SK-N-SH (cell line): ENCODE data around the gene CD28. TPM values are rescaled to one million over a fixed set of nuclear protein-coding genes. Genes with fewer than 3 reads are reported as not detected.

Experiments
- CTCF ChIA-PET: fragments of 300-600, 350-600 bp; formaldehyde crosslinking; extraction: SDS; loops from one replicate; lab custom pipeline; 2021; lab: Yijun Ruan, JAX
- POLR2A ChIA-PET: fragments of 350-600 bp; sonication (Branson Sonifier 250); formaldehyde crosslinking; extraction: SDS; loops from one replicate; lab custom pipeline; 2020; ENCODE audit warnings: antibody characterized with exemption, inconsistent platforms; lab: Yijun Ruan, JAX
- DNase-seq: peaks from one replicate; pipeline ENCODE4 v3.0.0; 2012
- H2AFZ ChIP-seq: fragments of 200-600 bp; sonication (generic); 2 replicates; pipeline ENCODE4 v1.8.1; 2016; ENCODE audit warnings: antibody characterized with exemption, mild to moderate bottlenecking, low read depth
- H3F3A ChIP-seq: fragments of 200-600 bp; sonication (generic); replicated peaks from 2 replicates; pipeline ENCODE3; 2016; ENCODE audit warnings: antibody characterized with exemption, mild to moderate bottlenecking; ENCODE audit not compliant: insufficient read depth
- H3K27ac ChIP-seq, 2 experiments: fragments of 200-500 bp in 1 of 2; fragments of 200-600 bp in 1 of 2; sonication (Bioruptor generic) in 1 of 2; sonication (generic), shearing (Covaris generic) in 1 of 2; 2 replicates each; pipeline versions ENCODE4 v1.5.1 to v1.6.1; 2014 to 2016; ENCODE audit warnings: low read depth in 2 of 2, inconsistent platforms in 1 of 2, low read length in 1 of 2, mild to moderate bottlenecking in 1 of 2, mixed read lengths in 1 of 2
- H3K27me3 ChIP-seq: fragments of 200-600 bp; sonication (generic), shearing (Covaris generic); 2 replicates; pipeline ENCODE4 v1.6.1; 2016; ENCODE audit warnings: mixed run types; ENCODE audit not compliant: insufficient read depth
- H3K36me3 ChIP-seq, 2 experiments: fragments of 200-500 bp in 1 of 2; fragments of 200-600 bp in 1 of 2; sonication (Bioruptor generic) in 1 of 2; sonication (generic) in 1 of 2; replicated peaks in 1 of 2; 2 replicates each; pipeline versions ENCODE3 to v1.5.1; 2014 to 2016; ENCODE audit warnings: low read length in 1 of 2, mild to moderate bottlenecking in 1 of 2; ENCODE audit not compliant: insufficient read depth in 2 of 2, control insufficient read depth in 1 of 2
- H3K4me1 ChIP-seq, 2 experiments: fragments of 200-500 bp in 1 of 2; fragments of 200-600 bp in 1 of 2; sonication (Bioruptor generic) in 1 of 2; sonication (generic), shearing (Covaris generic) in 1 of 2; 2 replicates each; pipeline versions ENCODE4 v1.5.1 to v1.6.1; 2014 to 2016; ENCODE audit warnings: low read depth in 1 of 2, low read length in 1 of 2, mixed run types in 1 of 2; ENCODE audit not compliant: insufficient read depth in 2 of 2, control insufficient read depth in 1 of 2
- H3K4me2 ChIP-seq: fragments of 200-600 bp; sonication (generic), shearing (Covaris generic); 2 replicates; pipeline ENCODE4 v1.6.1; 2017; ENCODE audit warnings: mixed run types
- H3K4me3 ChIP-seq, 2 experiments: fragments of 200-500 bp in 1 of 2; fragments of 200-600 bp in 1 of 2; sonication (Bioruptor generic) in 1 of 2; sonication (generic), shearing (Covaris generic) in 1 of 2; 2 replicates each; pipeline versions ENCODE4 v1.5.1 to v1.8.1; 2014 to 2016; ENCODE audit warnings: low read depth in 2 of 2, inconsistent platforms in 1 of 2, low read length in 1 of 2, mild to moderate bottlenecking in 1 of 2, mixed read lengths in 1 of 2, moderate library complexity in 1 of 2
- H3K79me2 ChIP-seq: fragments of 200-600 bp; sonication (generic); 2 replicates; pipeline ENCODE4 v1.8.1; 2017; ENCODE audit warnings: mild to moderate bottlenecking; ENCODE audit not compliant: insufficient read depth
- H3K9ac ChIP-seq: fragments of 200-600 bp; sonication (generic); 2 replicates; pipeline ENCODE4 v1.6.1; 2017; ENCODE audit warnings: mixed run types
- H3K9me2 ChIP-seq: fragments of 200-600 bp; sonication (generic); 2 replicates; pipeline ENCODE4 v1.6.1; 2017; ENCODE audit warnings: mixed run types
- H3K9me3 ChIP-seq: fragments of 200-600 bp; sonication (generic); 2 replicates; pipeline ENCODE4 v1.6.1; 2017; ENCODE audit warnings: mixed run types, mild to moderate bottlenecking, moderate library complexity
- H4K20me1 ChIP-seq: fragments of 200-600 bp; sonication (generic); 2 replicates; pipeline ENCODE4 v1.6.1; 2017; ENCODE audit warnings: mild to moderate bottlenecking, mixed run types; ENCODE audit not compliant: insufficient read depth
- ELF1 ChIP-seq: IDR thresholded peaks from 2 replicates; pipeline ENCODE4 v1.4.0; 2012
- EP300 ChIP-seq, 2 experiments: IDR thresholded peaks; 2 replicates each; pipeline versions ENCODE4 v1.4.0 to v1.6.1; 2012; ENCODE audit warnings: borderline replicate concordance in 1 of 2, low read depth in 1 of 2, low read length in 1 of 2
- FOSL2 ChIP-seq: IDR thresholded peaks from 2 replicates; pipeline ENCODE4 v1.4.0; 2012; ENCODE audit warnings: low read depth, mild to moderate bottlenecking, moderate library complexity, borderline replicate concordance
- FOXJ3 ChIP-seq: sonication (generic); formaldehyde crosslinking; IDR thresholded peaks from 2 replicates; pipeline ENCODE4 v1.5.1; 2020; ENCODE audit warnings: mild to moderate bottlenecking, missing genetic modification reagents
- FOXM1 ChIP-seq: IDR thresholded peaks from 2 replicates; pipeline ENCODE4 v1.4.0; 2012; ENCODE audit warnings: low read depth, mild to moderate bottlenecking
- IRF3 ChIP-seq: fragments of 150-350 bp; IDR thresholded peaks from 2 replicates; pipeline ENCODE4 v1.6.1; 2016; ENCODE audit warnings: mild to moderate bottlenecking, low read depth, low read length
- MAX ChIP-seq: IDR thresholded peaks from 2 replicates; pipeline ENCODE4 v1.4.0; 2012; ENCODE audit warnings: low read depth
- MEF2A ChIP-seq: IDR thresholded peaks from 2 replicates; pipeline ENCODE4 v1.4.0; 2012; ENCODE audit warnings: low read depth, borderline replicate concordance
- RCOR1 ChIP-seq: fragments of 150-350 bp; IDR thresholded peaks from 2 replicates; pipeline ENCODE4 v1.6.1; 2017; ENCODE audit warnings: antibody characterized with exemption, low read length
- SIN3A ChIP-seq: IDR thresholded peaks from 2 replicates; pipeline ENCODE4 v1.6.1; 2012; ENCODE audit warnings: low read depth, mild to moderate bottlenecking, low read length, moderate library complexity, borderline replicate concordance
- SMC3 ChIP-seq: IDR thresholded peaks from 2 replicates; pipeline ENCODE4 v1.6.1; 2012; ENCODE audit warnings: low read depth, low read length, improper control_type of control experiment
- TAF1 ChIP-seq: IDR thresholded peaks from 2 replicates; pipeline ENCODE4 v1.6.1; 2012; ENCODE audit warnings: low read depth, mild to moderate bottlenecking, low read length, moderate library complexity, borderline replicate concordance
- TEAD4 ChIP-seq: IDR thresholded peaks from 2 replicates; pipeline ENCODE4 v1.4.0; 2012; ENCODE audit warnings: mild to moderate bottlenecking, borderline replicate concordance; ENCODE audit not compliant: insufficient read depth
- WGBS: methylation state at CpG from one replicate; pipeline ENCODE4 v1.1.6; 2017; ENCODE audit warnings: low lambda C conversion rate; 5-methylcytosine and 5-hydroxymethylcytosine counted together
- polyA plus RNA-seq, 3 experiments: library from polyadenylated mRNA; depleted of rRNA; stranded (reverse); fragments of >200 nt; gene quantifications; 2 replicates each; pipeline ENCODE4 v1.2.3, GENCODE V29; 2012
- TF ChIP-seq, protein P1 (sequence below): IDR thresholded peaks from 2 replicates; pipeline ENCODE4 v1.6.1; 2012; ENCODE audit warnings: mild to moderate bottlenecking, low read depth, low read length, moderate library complexity
- TF ChIP-seq, protein P2 (sequence below): IDR thresholded peaks from 2 replicates; pipeline ENCODE4 v1.4.0; 2012; ENCODE audit warnings: low read depth, borderline replicate concordance
- TF ChIP-seq, protein P3 (sequence below): IDR thresholded peaks from 2 replicates; pipeline ENCODE4; 2012
- TF ChIP-seq, protein P4 (sequence below): fragments of 150-350 bp; IDR thresholded peaks from 2 replicates; pipeline ENCODE4 v1.6.1; 2017; ENCODE audit warnings: antibody characterized with exemption, low read length, low read depth, borderline replicate concordance

The CD28 gene
- polyA plus RNA-seq, 1 of the 3 experiments (the other 2 are of a cell fraction) = 0.05 TPM

DNA sequence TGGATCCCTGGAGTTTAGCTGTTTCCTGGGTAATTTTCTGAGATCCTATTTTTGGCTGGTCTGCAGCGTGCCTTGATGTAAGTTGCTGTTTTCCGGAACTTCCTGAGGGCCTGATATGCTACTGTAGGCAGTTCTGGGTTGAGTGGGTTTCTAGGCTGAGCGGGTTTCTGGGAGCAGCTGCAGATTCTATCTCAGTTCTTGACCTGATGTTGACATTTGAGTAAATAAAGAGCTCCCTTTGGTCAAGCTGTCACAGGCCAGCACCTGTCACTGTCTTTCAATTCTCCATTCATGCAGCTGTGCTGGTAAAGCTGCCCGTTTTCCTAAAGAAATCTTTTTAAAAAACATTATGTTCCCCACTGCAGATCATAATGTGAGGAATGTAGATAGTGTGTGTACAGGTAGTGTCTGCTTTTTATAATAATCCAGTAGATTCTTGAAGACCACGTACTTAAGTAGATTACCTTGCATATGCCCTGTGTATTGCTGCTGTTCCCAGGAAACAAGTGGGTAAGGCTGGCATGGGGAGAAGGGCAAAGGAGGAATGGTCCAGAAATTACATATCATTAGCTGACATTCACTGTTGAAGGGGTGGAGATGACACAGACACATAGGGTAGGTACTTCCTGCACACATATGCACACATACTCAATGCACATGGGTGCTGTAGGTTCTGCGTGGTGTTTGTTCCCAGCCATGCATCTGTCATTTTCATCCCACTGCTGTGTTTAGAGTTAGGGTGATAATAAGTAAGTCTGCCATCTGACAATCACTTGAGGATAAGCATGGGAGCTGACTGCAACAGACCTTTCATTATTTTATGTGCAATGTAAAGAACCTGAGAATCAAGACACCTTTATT lies 25.9 kb downstream of the CD28 start:
- DNase-seq = no peak
- Histone ChIP-seq H3K4me3 (no peak overlapping the region), H3K4me2 (no peak overlapping the region), H3K9ac (no peak overlapping the region), H3F3A (no peaks in the 10 kb centered on the region), H3K9me3 (no peaks in the 10 kb centered on the region), H2AFZ (no peak overlapping the region), H3K27ac (no peak overlapping the region), H3K27me3 (no peaks in the 10 kb centered on the region), H3K9me2 (no peaks in the 10 kb centered on the region), H3K79me2 (no peaks in the 10 kb centered on the region), H4K20me1 (no peaks in the 10 kb centered on the region), H3K4me1 (peaks cover 0 to 2% of the 10 kb centered on the region in 2 experiments; a peak in 3 of 4 replicates), H3K36me3 (no peaks in the 10 kb centered on the region)
- TF ChIP-seq ELF1 = no peak
- no peak for TF ChIP-seq TAF1
- TF ChIP-seq MEF2A = no peak
- TF ChIP-seq MAX = no peak
- TF ChIP-seq IRF3 = no peak
- TF ChIP-seq FOXM1 = no peak
- no peak for TF ChIP-seq EP300 (IDR thresholded peaks at IDR 0.05; ENCODE audit: borderline replicate concordance in 1 of 2, low read depth in 1 of 2, low read length in 1 of 2)
- no peak for TF ChIP-seq FOSL2
- TF ChIP-seq, protein P1, sequence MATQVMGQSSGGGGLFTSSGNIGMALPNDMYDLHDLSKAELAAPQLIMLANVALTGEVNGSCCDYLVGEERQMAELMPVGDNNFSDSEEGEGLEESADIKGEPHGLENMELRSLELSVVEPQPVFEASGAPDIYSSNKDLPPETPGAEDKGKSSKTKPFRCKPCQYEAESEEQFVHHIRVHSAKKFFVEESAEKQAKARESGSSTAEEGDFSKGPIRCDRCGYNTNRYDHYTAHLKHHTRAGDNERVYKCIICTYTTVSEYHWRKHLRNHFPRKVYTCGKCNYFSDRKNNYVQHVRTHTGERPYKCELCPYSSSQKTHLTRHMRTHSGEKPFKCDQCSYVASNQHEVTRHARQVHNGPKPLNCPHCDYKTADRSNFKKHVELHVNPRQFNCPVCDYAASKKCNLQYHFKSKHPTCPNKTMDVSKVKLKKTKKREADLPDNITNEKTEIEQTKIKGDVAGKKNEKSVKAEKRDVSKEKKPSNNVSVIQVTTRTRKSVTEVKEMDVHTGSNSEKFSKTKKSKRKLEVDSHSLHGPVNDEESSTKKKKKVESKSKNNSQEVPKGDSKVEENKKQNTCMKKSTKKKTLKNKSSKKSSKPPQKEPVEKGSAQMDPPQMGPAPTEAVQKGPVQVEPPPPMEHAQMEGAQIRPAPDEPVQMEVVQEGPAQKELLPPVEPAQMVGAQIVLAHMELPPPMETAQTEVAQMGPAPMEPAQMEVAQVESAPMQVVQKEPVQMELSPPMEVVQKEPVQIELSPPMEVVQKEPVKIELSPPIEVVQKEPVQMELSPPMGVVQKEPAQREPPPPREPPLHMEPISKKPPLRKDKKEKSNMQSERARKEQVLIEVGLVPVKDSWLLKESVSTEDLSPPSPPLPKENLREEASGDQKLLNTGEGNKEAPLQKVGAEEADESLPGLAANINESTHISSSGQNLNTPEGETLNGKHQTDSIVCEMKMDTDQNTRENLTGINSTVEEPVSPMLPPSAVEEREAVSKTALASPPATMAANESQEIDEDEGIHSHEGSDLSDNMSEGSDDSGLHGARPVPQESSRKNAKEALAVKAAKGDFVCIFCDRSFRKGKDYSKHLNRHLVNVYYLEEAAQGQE = no peak
- TF ChIP-seq, protein P2, sequence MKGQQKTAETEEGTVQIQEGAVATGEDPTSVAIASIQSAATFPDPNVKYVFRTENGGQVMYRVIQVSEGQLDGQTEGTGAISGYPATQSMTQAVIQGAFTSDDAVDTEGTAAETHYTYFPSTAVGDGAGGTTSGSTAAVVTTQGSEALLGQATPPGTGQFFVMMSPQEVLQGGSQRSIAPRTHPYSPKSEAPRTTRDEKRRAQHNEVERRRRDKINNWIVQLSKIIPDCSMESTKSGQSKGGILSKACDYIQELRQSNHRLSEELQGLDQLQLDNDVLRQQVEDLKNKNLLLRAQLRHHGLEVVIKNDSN = no peak
- no peak for TF ChIP-seq FOXJ3 (CRISPR knock-in tag)
- TF ChIP-seq, protein P3, sequence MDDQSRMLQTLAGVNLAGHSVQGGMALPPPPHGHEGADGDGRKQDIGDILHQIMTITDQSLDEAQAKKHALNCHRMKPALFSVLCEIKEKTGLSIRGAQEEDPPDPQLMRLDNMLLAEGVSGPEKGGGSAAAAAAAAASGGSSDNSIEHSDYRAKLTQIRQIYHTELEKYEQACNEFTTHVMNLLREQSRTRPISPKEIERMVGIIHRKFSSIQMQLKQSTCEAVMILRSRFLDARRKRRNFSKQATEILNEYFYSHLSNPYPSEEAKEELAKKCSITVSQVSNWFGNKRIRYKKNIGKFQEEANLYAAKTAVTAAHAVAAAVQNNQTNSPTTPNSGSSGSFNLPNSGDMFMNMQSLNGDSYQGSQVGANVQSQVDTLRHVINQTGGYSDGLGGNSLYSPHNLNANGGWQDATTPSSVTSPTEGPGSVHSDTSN = no peak
- TF ChIP-seq RCOR1 = no peak
- TF ChIP-seq SIN3A = no peak
- no peak for TF ChIP-seq TEAD4
- TF ChIP-seq, protein P4, sequence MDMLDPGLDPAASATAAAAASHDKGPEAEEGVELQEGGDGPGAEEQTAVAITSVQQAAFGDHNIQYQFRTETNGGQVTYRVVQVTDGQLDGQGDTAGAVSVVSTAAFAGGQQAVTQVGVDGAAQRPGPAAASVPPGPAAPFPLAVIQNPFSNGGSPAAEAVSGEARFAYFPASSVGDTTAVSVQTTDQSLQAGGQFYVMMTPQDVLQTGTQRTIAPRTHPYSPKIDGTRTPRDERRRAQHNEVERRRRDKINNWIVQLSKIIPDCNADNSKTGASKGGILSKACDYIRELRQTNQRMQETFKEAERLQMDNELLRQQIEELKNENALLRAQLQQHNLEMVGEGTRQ = no peak
- TF ChIP-seq SMC3 = no peak
- ChIA-PET POLR2A (no interaction called here), CTCF (interaction anchor here (1.0 to 1.1 kb wide), 2 partner anchors 10 to 18 kb away, joined by 3 to 4 read pairs; no protein-coding TSS in a partner anchor)
- 70% methylated on average over 6 of the region's 6 CpGs for WGBS
